Sigmoid colon (tissue), 7 donors: ENCODE results near the gene ETV6. TPM values are rescaled to one million over a fixed set of nuclear protein-coding genes. Genes with fewer than 3 reads are reported as not detected.

Experiments
- DNase-seq: peaks from one replicate; pipeline ENCODE4 v3.0.0-alpha.2; 2019
- H3K27ac ChIP-seq, 4 donors: fragments of 200-600 bp; sonication (generic); one replicate each; pipeline ENCODE4 v1.5.1; 2016 to 2019; ENCODE audit warnings: mild to moderate bottlenecking in 1 of 4
- H3K27me3 ChIP-seq, 3 donors: fragments of 200-600 bp; sonication (generic); one replicate each; pipeline ENCODE4 v1.5.1; 2019; ENCODE audit warnings: mild to moderate bottlenecking in 1 of 3
- H3K36me3 ChIP-seq, 4 donors: fragments of 200-600 bp; sonication (generic); one replicate each; pipeline ENCODE4 v1.5.1; 2016 to 2019
- H3K4me1 ChIP-seq, 4 donors: fragments of 200-600 bp; sonication (generic); one replicate each; pipeline ENCODE4 v1.5.1; 2017 to 2019
- H3K4me3 ChIP-seq, 4 donors: fragments of 200-600 bp; sonication (generic); one replicate each; pipeline ENCODE4 v1.5.1; 2017 to 2019; ENCODE audit warnings: mild to moderate bottlenecking in 2 of 4, moderate library complexity in 1 of 4
- H3K9me3 ChIP-seq, 4 donors: fragments of 200-600 bp in 3 of 4; sonication (generic) in 3 of 4; one replicate each; pipeline versions ENCODE4 v1.5.1 to v1.6.1; 2013 to 2019
- CTCF ChIP-seq, 4 experiments: fragments of 450-650 bp in 3 of 4; fragments of 200-600 bp in 1 of 4; IDR thresholded peaks; one replicate each; pipeline ENCODE4 v1.5.1; 2016 to 2019; ENCODE audit warnings: antibody characterized with exemption in 4 of 4, mild to moderate bottlenecking in 3 of 4, moderate library complexity in 2 of 4
- EP300 ChIP-seq, 4 donors: sonication (generic); formaldehyde crosslinking; IDR thresholded peaks; one replicate each; pipeline ENCODE4 v1.6.1; 2017; ENCODE audit warnings: antibody characterized with exemption in 4 of 4
- POLR2A ChIP-seq, 2 donors: fragments of 450-650 bp; IDR thresholded peaks; one replicate each; pipeline ENCODE4 v1.6.1; 2016; ENCODE audit warnings: antibody characterized with exemption in 2 of 2, mild to moderate bottlenecking in 2 of 2, moderate library complexity in 2 of 2
- POLR2AphosphoS5 ChIP-seq, 4 donors: sonication (generic); formaldehyde crosslinking; IDR thresholded peaks; one replicate each; pipeline ENCODE4 v1.6.1; 2017; ENCODE audit warnings: antibody characterized with exemption in 4 of 4
- WGBS, 2 donors: extraction: QIAGEN DNeasy Blood & Tissue Kit; methylation state at CpG; one replicate each; pipeline ENCODE4 v1.1.7; 2013; 5-methylcytosine and 5-hydroxymethylcytosine counted together
- intact Hi-C: fragments of 100-400 bp; cut with DNase I; formaldehyde crosslinking; loops from one replicate; pipeline ENCODE4 v1.15.1; 2023
- polyA plus RNA-seq, 3 donors: library from polyadenylated mRNA; stranded (reverse); fragments of 200-250 nt; gene quantifications; one replicate each; pipeline ENCODE4 v1.2.3, GENCODE V29; 2013
- total RNA-seq, 4 donors: library from RNA; depleted of rRNA; stranded (reverse); fragments of >200 nt; gene quantifications; one replicate each; pipeline ENCODE4 v1.1.0, GENCODE V29; 2016
- donor health status: healthy with polysubstance abuse.
- donor health status: Bipolar disorder and iron deficiency.
- donor health status: healthy.

ETV6 gene
- total and polyA plus RNA-seq, 7 donors = 8.4 to 35.2 (median 16.3) TPM

- TF ChIP-seq POLR2A (IDR thresholded peaks at IDR 0.05) = no peak
- TF ChIP-seq POLR2AphosphoS5 (IDR thresholded peaks at IDR 0.05) = no peak
- TF ChIP-seq CTCF (IDR thresholded peaks at IDR 0.05) = no peak
- no peak for TF ChIP-seq EP300 (IDR thresholded peaks at IDR 0.05)
- intact Hi-C loops = no loop called here
- Histone ChIP-seq H3K27ac (peak overlapping the region; percentile 58 to 67 (median 65)), H3K36me3 (no peaks in the 10 kb centered on the region), H3K27me3 (no peaks in the 10 kb centered on the region), H3K9me3 (no peaks in the 10 kb centered on the region), H3K4me1 (peaks cover 0 to 80% (median 61%) of the 10 kb centered on the region in 4 donors), H3K4me3 (peak overlapping the region in 3 of 4 donors; percentile 3 to 12 (median 10))
- 77 to 83% methylated on average over 17 of the region's 17 CpGs for WGBS, 2 donors
- peak; percentile 69 for DNase-seq
These were observed 177.9 kb downstream of the ETV6 start for GRCh38 chr12:11827091-11828061.

- no peak for DNase-seq
- TF ChIP-seq POLR2AphosphoS5 (IDR thresholded peaks at IDR 0.05) = no peak
- TF ChIP-seq POLR2A (IDR thresholded peaks at IDR 0.05) = no peak
- no peak for TF ChIP-seq EP300 (IDR thresholded peaks at IDR 0.05)
- WGBS, 2 donors = 45 to 71% methylated on average over 4 of the region's 4 CpGs
- Histone ChIP-seq H3K27me3 (no peaks in the 10 kb centered on the region), H3K4me1 (peaks cover 0 to 84% (median 59%) of the 10 kb centered on the region in 4 donors), H3K4me3 (no peak overlapping the region), H3K9me3 (no peaks in the 10 kb centered on the region), H3K36me3 (no peaks in the 10 kb centered on the region), H3K27ac (peak overlapping the region; percentile 1 to 66 (median 42))
- intact Hi-C loops = no loop called here
These were observed 180.3 kb downstream of the ETV6 start for GRCh38 chr12:11829764-11830194.

DNA sequence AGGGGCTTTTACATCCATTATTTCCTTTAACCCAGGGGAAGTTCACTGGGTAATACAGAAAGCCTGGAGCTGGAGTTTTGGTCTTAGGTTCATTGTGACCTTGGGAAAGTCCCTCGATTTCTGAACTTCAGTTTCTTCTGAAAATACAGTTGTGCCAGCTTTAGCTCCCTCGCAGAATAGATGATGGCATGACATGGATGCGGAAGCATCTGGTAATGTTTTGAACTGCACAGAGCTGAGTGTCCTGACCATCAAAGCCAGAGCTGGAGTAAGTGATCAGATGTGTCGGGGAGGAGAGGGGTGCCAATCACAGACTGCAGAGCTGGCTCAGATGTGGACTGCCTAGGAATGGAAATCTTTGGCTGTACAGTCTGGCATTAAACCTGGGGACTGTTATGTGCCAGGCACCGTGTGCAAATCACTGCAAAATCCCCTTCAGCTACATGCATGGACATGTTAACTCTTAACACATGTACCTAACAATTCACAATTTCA is 180.9 kb downstream of the ETV6 start:
- Histone ChIP-seq H3K9me3 (no peaks in the 10 kb centered on the region), H3K4me1 (peaks cover 0 to 84% (median 61%) of the 10 kb centered on the region in 4 donors), H3K36me3 (no peaks in the 10 kb centered on the region), H3K4me3 (no peak overlapping the region), H3K27me3 (no peaks in the 10 kb centered on the region), H3K27ac (peak overlapping the region; percentile 1 to 66 (median 42))
- TF ChIP-seq CTCF (IDR thresholded peaks at IDR 0.05) (no peak), POLR2AphosphoS5 (IDR thresholded peaks at IDR 0.05) (no peak), POLR2A (IDR thresholded peaks at IDR 0.05) (no peak), EP300 (IDR thresholded peaks at IDR 0.05) (no peak)
- no peak for DNase-seq
- 79 to 86% methylated on average over 5 of the region's 5 CpGs for WGBS, 2 donors
- intact Hi-C loops = no loop called here

GRCh38 chr12:11832093-11832492 is 182.6 kb downstream of the ETV6 start:
- DNase-seq = no peak
- Histone ChIP-seq H3K9me3 (no peaks in the 10 kb centered on the region), H3K27ac (peak overlapping the region in 1 of 4 donors; percentile 1), H3K36me3 (no peaks in the 10 kb centered on the region), H3K4me3 (no peak overlapping the region), H3K27me3 (no peaks in the 10 kb centered on the region), H3K4me1 (peaks cover 0 to 89% (median 65%) of the 10 kb centered on the region in 4 donors)
- intact Hi-C loops = no loop called here
- WGBS, 2 donors = 44 to 72% methylated on average over 4 of the region's 4 CpGs
- no peak for TF ChIP-seq POLR2AphosphoS5 (IDR thresholded peaks at IDR 0.05)
- no peak for TF ChIP-seq EP300 (IDR thresholded peaks at IDR 0.05)
- TF ChIP-seq POLR2A (IDR thresholded peaks at IDR 0.05) = no peak
- no peak for TF ChIP-seq CTCF (IDR thresholded peaks at IDR 0.05)
